HUES48 (cell line): Measurements from ENCODE around the gene DHX58.

ENCODE experiments used
- H3K27ac ChIP-seq: one replicate; pipeline ENCODE4 v1.7.0; 2013; ENCODE audit warnings: low read depth, low read length, inconsistent platforms
- H3K27me3 ChIP-seq: 2 replicates; pipeline ENCODE4 v1.6.1; 2013; ENCODE audit warnings: mild to moderate bottlenecking, low read length; ENCODE audit not compliant: control insufficient read depth, insufficient read depth
- H3K36me3 ChIP-seq: 2 replicates; pipeline ENCODE4 v1.6.1; 2013; ENCODE audit warnings: low read length; ENCODE audit not compliant: control insufficient read depth, insufficient read depth
- H3K4me1 ChIP-seq: 2 replicates; pipeline ENCODE4 v1.6.1; 2013; ENCODE audit warnings: mild to moderate bottlenecking, low read length; ENCODE audit not compliant: control insufficient read depth, insufficient read depth
- H3K4me3 ChIP-seq: 2 replicates; pipeline ENCODE4 v1.5.1; 2013; ENCODE audit warnings: mild to moderate bottlenecking, low read depth, low read length
- H3K9ac ChIP-seq: 2 replicates; pipeline ENCODE4 v1.6.1; 2013; ENCODE audit warnings: mild to moderate bottlenecking, low read depth, low read length, moderate library complexity
- H3K9me3 ChIP-seq: 2 replicates; pipeline ENCODE4 v1.6.1; 2013; ENCODE audit warnings: low read length; ENCODE audit not compliant: control insufficient read depth, insufficient read depth

DHX58 gene

GRCh38 chr17:42138749-42139492, 26.4 kb upstream of the DHX58 start:
- H3K27me3 ChIP-seq, result no peaks in the 10 kb centered on the region
- H3K9me3 ChIP-seq, result no peaks in the 10 kb centered on the region
- peaks cover 22% of the 10 kb centered on the region; the same call in 1 of the 2 replicates for H3K36me3 ChIP-seq
- H3K4me3 ChIP-seq, result no peak overlapping the region
- 0 out of 2 replicates have a peak, but pooled peaks cover 14% of the 10 kb centered on the region for H3K4me1 ChIP-seq
- no peak overlapping the region for H3K27ac ChIP-seq
- no peak overlapping the region for H3K9ac ChIP-seq

- H3K4me1 ChIP-seq, result 0 out of 2 replicates have a peak, but pooled peaks cover 20% of the 10 kb centered on the region
- no peak overlapping the region for H3K4me3 ChIP-seq
- peak overlapping the region; percentile 59 for H3K27ac ChIP-seq
- no peak overlapping the region for H3K9ac ChIP-seq
- no peaks in the 10 kb centered on the region for H3K9me3 ChIP-seq
- H3K36me3 ChIP-seq, result peaks cover 12% of the 10 kb centered on the region; the same call in 1 of the 2 replicates
- no peaks in the 10 kb centered on the region for H3K27me3 ChIP-seq
These were observed 24.1 kb upstream of the DHX58 start for GRCh38 chr17:42136654-42137051.

- no peak overlapping the region for H3K9ac ChIP-seq
- no peaks in the 10 kb centered on the region for H3K9me3 ChIP-seq
- H3K4me3 ChIP-seq, result no peak overlapping the region
- 0 out of 2 replicates have a peak, but pooled peaks cover 20% of the 10 kb centered on the region for H3K4me1 ChIP-seq
- H3K36me3 ChIP-seq, result peaks cover 5% of the 10 kb centered on the region; the same call in 1 of the 2 replicates
- H3K27me3 ChIP-seq, result no peaks in the 10 kb centered on the region
- peak overlapping the region; percentile 59 for H3K27ac ChIP-seq
These were observed 23.4 kb upstream of the DHX58 start for GRCh38 chr17:42135664-42136653.

- Histone ChIP-seq H3K9ac (no peak overlapping the region), H3K4me1 (0 out of 2 replicates have a peak, but pooled peaks cover 20% of the 10 kb centered on the region), H3K4me3 (no peak overlapping the region)
These were observed 22.6 kb upstream of the DHX58 start for GRCh38 chr17:42135151-42135550.

GRCh38 chr17:42133461-42134041, 21.0 kb upstream of the DHX58 start:
- peaks cover 26% of the 10 kb centered on the region for H3K36me3 ChIP-seq
- H3K4me3 ChIP-seq, result no peak overlapping the region
- H3K9ac ChIP-seq, result no peak overlapping the region
- H3K4me1 ChIP-seq, result 0 out of 2 replicates have a peak, but pooled peaks cover 20% of the 10 kb centered on the region
- no peaks in the 10 kb centered on the region for H3K9me3 ChIP-seq
- no peak overlapping the region for H3K27ac ChIP-seq
- no peaks in the 10 kb centered on the region for H3K27me3 ChIP-seq

More at GRCh38 chr17:42135151-42135550, 22.6 kb upstream of the DHX58 start:
- no peaks in the 10 kb centered on the region for H3K27me3 ChIP-seq
- peaks cover 10% of the 10 kb centered on the region for H3K36me3 ChIP-seq
- H3K9me3 ChIP-seq, result no peaks in the 10 kb centered on the region
- H3K27ac ChIP-seq, result peak overlapping the region; percentile 59

- Histone ChIP-seq H3K4me1 (0 out of 2 replicates have a peak, but pooled peaks cover 20% of the 10 kb centered on the region), H3K27me3 (no peaks in the 10 kb centered on the region), H3K27ac (no peak overlapping the region), H3K9me3 (no peaks in the 10 kb centered on the region), H3K36me3 (peaks cover 32% of the 10 kb centered on the region), H3K4me3 (no peak overlapping the region), H3K9ac (no peak overlapping the region)
These were observed 20.4 kb upstream of the DHX58 start for GRCh38 chr17:42132941-42133340.

GRCh38 chr17:42131981-42132432, 19.5 kb upstream of the DHX58 start:
- no peak overlapping the region for H3K27ac ChIP-seq
- no peak overlapping the region for H3K9ac ChIP-seq
- no peaks in the 10 kb centered on the region for H3K27me3 ChIP-seq
- H3K4me1 ChIP-seq, result 0 out of 2 replicates have a peak, but pooled peaks cover 20% of the 10 kb centered on the region
- H3K4me3 ChIP-seq, result no peak overlapping the region
- peaks cover 42% of the 10 kb centered on the region for H3K36me3 ChIP-seq
- H3K9me3 ChIP-seq, result no peaks in the 10 kb centered on the region

- 0 out of 2 replicates have a peak, but pooled peaks cover 16% of the 10 kb centered on the region for H3K4me1 ChIP-seq
- no peak overlapping the region for H3K9ac ChIP-seq
- no peaks in the 10 kb centered on the region for H3K27me3 ChIP-seq
- peaks cover 49% of the 10 kb centered on the region for H3K36me3 ChIP-seq
- no peak overlapping the region for H3K27ac ChIP-seq
- H3K4me3 ChIP-seq, result no peak overlapping the region
- no peaks in the 10 kb centered on the region for H3K9me3 ChIP-seq
These were observed 18.7 kb upstream of the DHX58 start for GRCh38 chr17:42131232-42131631.

- H3K27ac ChIP-seq, result no peak overlapping the region
- H3K4me1 ChIP-seq, result 0 out of 2 replicates have a peak, but pooled peaks cover 8% of the 10 kb centered on the region
- no peak overlapping the region for H3K9ac ChIP-seq
- peaks cover 53% of the 10 kb centered on the region for H3K36me3 ChIP-seq
- no peaks in the 10 kb centered on the region for H3K27me3 ChIP-seq
- H3K4me3 ChIP-seq, result no peak overlapping the region
- H3K9me3 ChIP-seq, result no peaks in the 10 kb centered on the region
These were observed 17.9 kb upstream of the DHX58 start for GRCh38 chr17:42130310-42130936.
